ENCODE measurements around the gene FBXO46. TPM values are rescaled to one million over a fixed set of nuclear protein-coding genes. Genes with fewer than 3 reads are reported as not detected.
"Not testable (repeated sequence)": the region's sequence is repeated elsewhere in the genome, so short reads cannot be mapped to it uniquely, and the experiment has no call there.

The FBXO46 gene
- total RNA-seq, 2 donors from 2014 or later = 9.6 to 10.8 TPM

- peak; percentile 75 for DNase-seq
- intact Hi-C loops (cut with DNase I) = loop anchor here (5.0 kb wide), 1 partner anchor 51 kb away; no protein-coding TSS in a partner anchor
- ATAC-seq = peak; percentile 1 to 2
Observed at GRCh38 chr19:45767881-45768654, 37.4 kb upstream of the FBXO46 start.

- peak; percentile 4 to 6 for ATAC-seq
- peak; percentile 81 for DNase-seq
- intact Hi-C loops (cut with DNase I) = loop anchor here (5.0 kb wide), 1 partner anchor 50 kb away; no protein-coding TSS in a partner anchor
Observed at GRCh38 chr19:45767410-45767880, 36.7 kb upstream of the FBXO46 start.

DNA sequence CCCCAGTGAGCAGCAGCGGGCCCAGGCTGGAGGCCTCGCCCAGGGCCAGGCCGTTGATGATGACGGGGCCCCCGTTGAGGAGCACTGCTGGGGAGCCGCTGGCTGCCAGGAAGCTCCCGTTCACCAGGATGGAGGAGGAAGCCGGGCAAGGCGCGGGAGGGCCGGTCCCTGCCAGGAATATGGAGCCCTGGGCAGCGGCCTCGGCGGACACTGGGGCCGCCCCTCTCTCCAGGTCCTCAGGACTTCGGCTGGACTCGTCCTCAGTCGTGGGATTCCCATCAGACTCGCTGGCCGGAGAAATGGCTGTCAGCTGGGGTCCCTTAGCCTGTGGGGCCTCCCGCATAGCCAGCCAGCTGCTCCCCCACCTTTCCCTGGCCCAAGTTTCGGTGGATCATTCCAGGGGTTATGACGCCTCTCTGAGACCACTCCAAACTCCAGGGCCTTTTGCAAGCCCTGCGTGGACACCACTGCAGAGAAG, 36.2 kb upstream of the FBXO46 start:
- ATAC-seq (no peak), DNase-seq (peak; percentile 63)
- intact Hi-C loops (cut with DNase I) = loop anchor here (5.0 kb wide), 1 partner anchor 50 kb away; no protein-coding TSS in a partner anchor

DNA sequence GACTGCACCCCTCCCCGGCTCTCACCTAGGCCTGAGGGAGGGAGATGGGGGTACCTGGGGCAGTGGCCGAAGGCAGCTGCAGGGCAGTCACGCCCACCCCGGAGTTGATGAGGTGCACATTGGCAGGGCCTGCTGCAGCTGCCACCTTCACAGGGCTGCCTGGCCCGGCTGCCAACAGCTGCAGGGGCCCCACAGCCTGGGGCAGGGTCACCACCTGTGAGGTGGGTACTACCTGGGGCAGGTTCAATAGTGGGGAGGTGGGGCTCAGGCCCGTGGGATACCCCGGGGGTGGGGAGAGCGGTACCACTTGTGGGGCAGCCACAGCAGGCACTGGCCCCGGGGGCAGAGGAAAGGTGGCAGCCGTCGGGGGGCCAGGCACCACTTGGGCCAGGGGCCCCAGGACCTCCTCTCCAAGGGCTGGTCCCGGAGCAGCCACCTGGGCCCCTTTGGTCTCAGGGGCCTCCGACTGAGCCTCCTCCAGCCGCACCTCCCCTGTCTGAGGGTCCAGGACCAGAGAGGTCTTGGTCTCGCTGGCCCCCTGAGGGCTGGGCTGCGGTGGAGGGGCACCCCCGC, 35.7 kb upstream of the FBXO46 start:
- DNase-seq = no peak
- intact Hi-C loops (cut with DNase I) = loop anchor here (5.0 kb wide), 1 partner anchor 49 kb away; no protein-coding TSS in a partner anchor
- ATAC-seq = no peak

- intact Hi-C loops (cut with DNase I) = loop anchor here (5.0 kb wide), 1 partner anchor 48 kb away; no protein-coding TSS in a partner anchor
- ATAC-seq (no peak), DNase-seq (no peak)
Observed at GRCh38 chr19:45765702-45766295, 35.1 kb upstream of the FBXO46 start.

GRCh38 chr19:45764945-45765701, 34.4 kb upstream of the FBXO46 start:
- intact Hi-C loops (cut with DNase I) = loop anchor here (5.0 kb wide), 1 partner anchor 48 kb away; no protein-coding TSS in a partner anchor
- DNase-seq (peak; percentile 66), ATAC-seq (peak in 1 of 2 donors; percentile 0)

DNA sequence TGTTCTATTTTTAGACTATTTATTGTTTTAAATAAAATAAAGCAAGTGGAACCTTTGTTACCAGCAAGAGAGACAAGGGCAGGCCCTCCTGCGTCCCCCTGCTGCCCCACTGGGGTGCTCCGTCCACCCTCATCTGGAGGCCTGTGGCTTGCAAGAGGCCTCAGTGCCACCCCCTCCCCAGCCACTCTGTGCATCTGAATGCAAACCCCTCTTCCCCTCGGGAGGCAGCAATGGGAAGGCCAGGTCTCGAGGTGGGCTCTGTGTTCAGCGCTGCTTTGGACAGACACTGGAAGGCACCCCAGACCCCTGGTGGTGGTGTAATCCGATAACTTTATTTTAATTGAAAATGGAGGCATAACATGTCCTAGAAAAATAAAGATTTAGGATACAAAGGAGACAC, 33.8 kb upstream of the FBXO46 start:
- ATAC-seq (no peak), DNase-seq (no peak)
- intact Hi-C loops (cut with DNase I) = no loop called here

DNA sequence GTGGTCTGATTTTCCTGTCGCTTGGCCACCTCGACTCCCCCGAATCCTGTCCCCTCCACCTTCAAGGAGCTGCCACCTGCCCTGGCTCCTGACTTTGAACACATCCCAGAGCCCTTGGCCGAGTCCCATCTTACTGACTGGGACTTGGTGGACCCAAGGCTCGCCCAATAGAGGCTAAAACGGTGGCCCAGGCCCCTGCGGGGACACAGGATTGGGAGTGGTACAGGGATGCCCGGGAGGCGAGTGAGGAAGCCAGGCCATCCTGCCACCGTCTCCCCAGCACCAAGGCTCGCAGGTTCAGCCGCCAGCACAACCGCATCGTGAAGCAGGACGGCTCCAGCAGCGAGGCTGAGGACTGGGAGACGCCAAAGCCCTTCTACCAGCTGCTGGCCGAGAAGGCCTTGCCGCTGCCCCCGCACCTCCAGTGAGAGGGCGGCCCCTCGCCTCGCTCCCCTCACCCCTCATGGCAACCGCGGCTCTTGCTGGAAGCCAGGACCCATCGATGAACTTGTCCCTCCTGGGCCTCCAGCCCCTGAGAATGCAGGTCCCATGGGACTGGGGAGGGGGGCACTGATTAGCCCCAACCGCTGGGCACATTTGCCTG, 33.1 kb upstream of the FBXO46 start:
- DNase-seq (no peak), ATAC-seq (no peak)
- intact Hi-C loops (cut with DNase I) = no loop called here

DNA sequence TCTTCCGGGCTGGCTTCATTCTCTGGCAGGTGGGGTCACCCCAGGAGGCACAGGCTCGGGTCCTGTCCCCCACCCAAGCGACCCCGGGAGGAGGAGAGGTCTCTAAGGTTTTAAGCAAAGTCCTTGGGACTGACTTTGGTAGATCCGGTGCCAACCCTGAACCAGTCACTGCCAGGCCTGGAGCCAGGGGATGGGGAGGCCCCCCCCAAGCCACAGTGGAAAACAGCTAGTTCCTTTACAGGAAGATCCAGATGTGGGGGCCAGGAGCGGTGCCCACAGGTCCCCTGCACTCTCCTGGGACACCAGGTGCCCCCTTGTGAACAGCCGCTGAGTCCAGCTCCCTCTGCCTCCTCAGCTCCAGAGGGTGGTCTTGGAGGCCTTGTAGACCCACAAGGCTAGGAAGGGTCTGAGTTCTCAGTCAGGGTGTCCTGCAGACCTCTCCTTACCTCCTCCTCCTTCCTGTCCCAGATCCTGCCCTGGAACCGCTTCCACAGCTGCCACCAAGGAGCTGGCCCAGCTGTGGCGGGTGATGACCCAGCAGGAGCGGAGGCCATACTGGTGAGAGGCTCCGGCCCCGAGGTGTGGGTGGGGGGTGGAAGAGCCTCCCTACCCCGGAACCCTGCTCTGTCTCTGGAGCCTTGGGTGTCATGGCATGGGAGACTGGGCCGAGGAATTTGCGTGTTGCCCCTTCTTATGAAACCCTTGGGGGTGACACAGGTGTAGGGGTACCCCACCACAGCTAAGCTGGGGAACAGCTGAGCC, 32.4 kb upstream of the FBXO46 start:
- ATAC-seq (no peak), DNase-seq (no peak)
- intact Hi-C loops (cut with DNase I) = no loop called here

DNA sequence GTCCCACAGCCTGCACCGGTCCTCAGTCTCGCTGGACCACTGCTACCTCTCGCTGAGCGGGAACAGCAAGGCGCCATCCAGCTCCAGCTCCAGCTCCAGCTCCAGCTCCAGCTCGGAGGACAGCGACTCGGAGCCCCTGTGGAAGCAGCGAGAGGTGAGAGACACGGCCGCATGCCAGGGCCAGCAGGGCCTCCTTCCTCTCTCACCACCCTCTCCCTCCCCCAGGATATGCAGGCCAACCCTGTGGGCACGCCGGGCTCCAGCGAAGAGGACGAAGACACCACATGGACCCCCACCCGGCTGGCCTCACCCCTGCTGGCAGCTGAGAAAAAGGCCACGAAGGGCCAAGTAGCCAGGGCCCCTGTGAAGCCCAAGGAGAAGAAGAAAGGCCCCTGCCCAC, 31.0 kb upstream of the FBXO46 start:
- ATAC-seq = no peak
- DNase-seq = peak; percentile 51
- intact Hi-C loops (cut with DNase I) = no loop called here

GRCh38 chr19:45758921-45759320, 28.2 kb upstream of the FBXO46 start:
- no peak for DNase-seq
- ATAC-seq = no peak
- intact Hi-C loops (cut with DNase I) = no loop called here

GRCh38 chr19:45757695-45758094, 27.0 kb upstream of the FBXO46 start:
- intact Hi-C loops (cut with DNase I) = no loop called here
- no peak for ATAC-seq

GRCh38 chr19:45754323-45754722, 23.6 kb upstream of the FBXO46 start:
- ATAC-seq = no peak

More at GRCh38 chr19:45757695-45758094, 27.0 kb upstream of the FBXO46 start:
- no peak for DNase-seq

GRCh38 chr19:45753548-45753947, 22.9 kb upstream of the FBXO46 start:
- intact Hi-C loops (cut with DNase I) = no loop called here
- ATAC-seq (no peak), DNase-seq (no peak)

More at GRCh38 chr19:45754323-45754722, 23.6 kb upstream of the FBXO46 start:
- intact Hi-C loops (cut with DNase I) = no loop called here
- no peak for DNase-seq

DNA sequence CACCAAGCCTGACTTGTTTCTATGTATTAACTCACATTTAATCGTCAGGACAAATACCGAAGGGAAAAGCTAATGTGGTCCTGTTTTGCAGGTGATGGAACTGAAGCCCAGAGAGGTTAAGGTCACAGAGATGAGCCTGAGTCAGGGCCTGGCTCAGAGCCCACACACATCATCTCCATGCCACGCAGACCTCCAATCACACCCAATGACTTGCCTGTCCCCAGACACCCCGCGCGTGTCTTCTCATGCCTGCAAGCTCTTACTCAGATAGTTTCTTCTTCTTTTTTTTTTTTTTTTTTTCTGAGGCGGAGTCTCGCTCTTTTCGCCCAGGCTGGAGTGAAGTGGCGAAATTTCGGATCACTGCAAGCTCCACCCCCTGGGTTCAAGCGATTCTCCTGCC, 21.9 kb upstream of the FBXO46 start:
- intact Hi-C loops (cut with DNase I) = no loop called here
- ATAC-seq = no peak
- DNase-seq = no peak

DNA sequence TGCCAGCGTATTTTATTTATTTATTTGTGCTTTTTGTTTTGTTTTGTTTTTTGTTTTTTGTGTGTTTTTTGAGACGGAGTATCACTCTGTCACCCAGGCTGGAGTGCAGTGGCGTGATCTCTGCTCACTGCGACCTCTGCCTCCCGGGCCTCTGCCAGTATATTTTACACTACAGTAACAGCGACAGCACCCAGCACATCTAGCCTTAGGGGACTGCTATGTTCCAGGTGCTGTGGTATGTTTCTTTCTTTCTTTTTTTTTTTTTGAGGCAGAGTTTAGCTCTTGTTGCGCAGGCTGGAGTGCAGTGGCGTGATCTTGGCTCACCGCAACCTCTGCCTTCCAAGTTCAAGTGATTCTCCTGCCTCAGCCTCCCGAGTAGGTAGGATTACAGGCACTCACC, 20.8 kb upstream of the FBXO46 start:
- ATAC-seq; intact Hi-C loops (cut with DNase I); DNase-seq: not testable (repeated sequence)

DNA sequence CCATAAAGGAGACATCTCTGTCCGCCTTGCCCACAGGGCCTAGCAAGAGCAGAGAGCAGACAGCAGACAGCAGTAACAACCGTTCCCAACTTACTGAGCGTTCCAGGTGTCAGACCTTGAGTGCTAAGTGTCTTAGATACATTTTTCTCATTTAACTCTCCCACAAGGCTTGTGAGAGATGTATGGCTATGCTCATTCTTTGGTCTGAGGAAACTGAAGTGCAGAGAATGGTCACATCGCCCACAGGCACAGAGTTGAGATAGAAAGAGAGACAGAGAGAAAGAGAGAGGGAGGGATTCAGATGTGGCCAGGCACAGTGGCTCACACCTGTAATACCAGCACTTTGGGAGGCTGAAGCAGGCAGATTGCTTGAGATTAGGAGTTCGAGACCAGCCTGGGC, 16.8 kb upstream of the FBXO46 start:
- intact Hi-C loops (cut with DNase I) = no loop called here
- no peak for DNase-seq

DNA sequence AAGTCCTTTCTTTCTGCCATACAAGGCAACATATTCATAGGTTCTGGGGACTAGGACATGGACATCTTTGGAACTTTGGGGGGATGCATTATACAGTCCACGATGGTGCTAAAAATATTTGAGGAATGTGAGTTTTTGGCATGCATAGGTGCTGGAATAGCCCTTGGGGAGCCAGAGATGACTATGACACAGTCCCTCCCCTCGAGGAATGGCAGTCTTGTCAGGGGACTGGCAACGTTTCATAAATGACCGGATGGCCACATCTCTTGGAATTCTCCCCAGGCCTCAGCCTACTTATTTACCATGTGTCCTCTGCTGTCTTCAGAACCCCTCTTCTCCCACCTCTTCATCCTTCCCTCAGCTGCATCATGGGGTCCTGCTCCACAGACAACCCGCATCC, 16.2 kb upstream of the FBXO46 start:
- intact Hi-C loops (cut with DNase I) = no loop called here
- ATAC-seq (no peak), DNase-seq (no peak)

More for the DNA sequence above, 16.8 kb upstream of the FBXO46 start:
- ATAC-seq = no peak
